Measurements from ENCODE around the gene PRM2. TPM values are rescaled to one million over a fixed set of nuclear protein-coding genes. Genes with fewer than 3 reads are reported as not detected.

The PRM2 gene
- total RNA-seq, 4 donors from 2014 or later = not detected

GRCh38 chr16:11242658-11243057 is 33.6 kb downstream of the PRM2 start:
- no peak for ATAC-seq (ENCODE audit: low FRiP score)
- no peak for DNase-seq (ENCODE audit: low spot score)
- TF ChIP-seq, protein P1, sequence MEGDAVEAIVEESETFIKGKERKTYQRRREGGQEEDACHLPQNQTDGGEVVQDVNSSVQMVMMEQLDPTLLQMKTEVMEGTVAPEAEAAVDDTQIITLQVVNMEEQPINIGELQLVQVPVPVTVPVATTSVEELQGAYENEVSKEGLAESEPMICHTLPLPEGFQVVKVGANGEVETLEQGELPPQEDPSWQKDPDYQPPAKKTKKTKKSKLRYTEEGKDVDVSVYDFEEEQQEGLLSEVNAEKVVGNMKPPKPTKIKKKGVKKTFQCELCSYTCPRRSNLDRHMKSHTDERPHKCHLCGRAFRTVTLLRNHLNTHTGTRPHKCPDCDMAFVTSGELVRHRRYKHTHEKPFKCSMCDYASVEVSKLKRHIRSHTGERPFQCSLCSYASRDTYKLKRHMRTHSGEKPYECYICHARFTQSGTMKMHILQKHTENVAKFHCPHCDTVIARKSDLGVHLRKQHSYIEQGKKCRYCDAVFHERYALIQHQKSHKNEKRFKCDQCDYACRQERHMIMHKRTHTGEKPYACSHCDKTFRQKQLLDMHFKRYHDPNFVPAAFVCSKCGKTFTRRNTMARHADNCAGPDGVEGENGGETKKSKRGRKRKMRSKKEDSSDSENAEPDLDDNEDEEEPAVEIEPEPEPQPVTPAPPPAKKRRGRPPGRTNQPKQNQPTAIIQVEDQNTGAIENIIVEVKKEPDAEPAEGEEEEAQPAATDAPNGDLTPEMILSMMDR (IDR thresholded peaks at IDR 0.05) = no peak

DNA sequence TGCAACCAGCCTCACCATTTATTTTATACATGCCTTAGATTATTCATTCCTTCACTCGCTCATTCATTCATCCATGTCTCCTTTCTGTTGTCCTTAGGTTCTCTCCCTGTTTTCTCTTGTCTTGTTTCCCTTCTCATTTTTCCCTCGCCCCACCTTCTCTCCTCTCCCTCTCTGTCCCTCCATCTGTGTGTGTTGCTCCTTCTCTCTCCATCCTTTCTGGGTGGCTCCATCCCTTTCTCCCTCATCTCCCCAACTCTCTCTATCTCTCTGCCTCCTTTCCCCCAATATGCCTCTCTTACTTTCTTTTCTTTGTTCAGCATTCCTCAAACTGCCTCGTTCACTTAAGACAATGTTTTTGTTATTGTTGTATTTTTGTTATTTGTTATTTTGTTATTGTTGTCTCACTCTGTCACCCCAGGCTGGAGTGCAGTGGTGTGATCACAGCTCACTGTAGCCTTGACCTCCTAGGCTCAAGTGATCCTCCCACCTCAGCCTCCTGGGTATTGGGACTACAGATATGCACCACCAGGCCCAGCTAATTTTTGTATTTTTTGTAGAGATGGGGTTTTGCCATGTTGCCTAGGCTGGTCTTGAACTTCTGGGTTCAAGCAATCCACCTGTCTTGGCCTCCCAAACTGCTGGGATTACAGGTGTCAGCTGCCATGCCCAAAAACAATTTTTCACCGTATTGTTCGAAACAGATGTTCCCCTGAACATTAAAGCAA is 34.6 kb downstream of the PRM2 start:
- TF ChIP-seq, protein P1 (IDR thresholded peaks at IDR 0.05) = no peak
- DNase-seq (ENCODE audit: low spot score) (no peak), ATAC-seq (ENCODE audit: low FRiP score) (no peak)

- ATAC-seq (ENCODE audit: low FRiP score) (no peak), DNase-seq (ENCODE audit: low spot score) (no peak)
- TF ChIP-seq, protein P1 (IDR thresholded peaks at IDR 0.05) = no peak
Observed at GRCh38 chr16:11240636-11241473, 35.4 kb downstream of the PRM2 start.

GRCh38 chr16:11239644-11240632 is 36.3 kb downstream of the PRM2 start:
- DNase-seq (ENCODE audit: low spot score) = no peak
- ATAC-seq (ENCODE audit: low FRiP score) = no peak
- TF ChIP-seq, protein P1 (IDR thresholded peaks at IDR 0.05) = no peak

- DNase-seq (ENCODE audit: low spot score) (no peak), ATAC-seq (ENCODE audit: low FRiP score) (no peak)
- TF ChIP-seq, protein P1 (IDR thresholded peaks at IDR 0.05) = no peak
Observed at GRCh38 chr16:11238272-11239202, 37.7 kb downstream of the PRM2 start.

Measured in omental fat pad (tissue), 4 donors.